Stomach (tissue), 4 donors: Measurements from ENCODE around the gene EPHA6.

Experiments
- POLR2A ChIP-seq, 4 donors: fragments of 450-650 bp; IDR thresholded peaks; one replicate each; pipeline ENCODE4 v1.6.1; 2016; ENCODE audit warnings: antibody characterized with exemption in 4 of 4, control low read depth in 2 of 4, mild to moderate bottlenecking in 1 of 4, moderate library complexity in 1 of 4
- TF ChIP-seq, protein P1 (sequence below), 7 experiments: fragments of 450-650 bp in 4 of 7; fragments of 200-600 bp in 3 of 7; sonication (generic) in 3 of 7; IDR thresholded peaks; one replicate each; pipeline ENCODE4 v1.5.1; 2016 to 2019; ENCODE audit warnings: antibody characterized with exemption in 7 of 7, control low read depth in 2 of 7, mild to moderate bottlenecking in 1 of 7

DNA sequence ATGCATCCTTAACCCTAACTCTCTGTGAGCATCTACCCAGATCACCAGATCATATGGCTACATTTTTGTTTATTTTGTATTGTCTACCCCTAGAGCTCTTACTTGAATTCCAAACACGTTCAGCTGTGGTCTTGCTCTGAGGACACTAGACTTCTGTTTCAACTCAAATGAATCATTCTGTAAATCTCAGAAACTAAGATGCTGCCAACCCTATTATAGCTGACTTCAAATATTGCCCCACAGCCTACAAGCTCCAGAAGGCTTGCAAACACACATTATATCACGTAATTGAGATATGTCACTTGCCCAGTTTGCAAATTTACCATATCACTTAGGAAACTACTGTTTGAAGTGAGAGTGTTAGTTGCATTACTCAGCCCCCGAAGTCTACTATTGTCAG is 524.0 kb downstream of the EPHA6 start:
- TF ChIP-seq, protein P1, sequence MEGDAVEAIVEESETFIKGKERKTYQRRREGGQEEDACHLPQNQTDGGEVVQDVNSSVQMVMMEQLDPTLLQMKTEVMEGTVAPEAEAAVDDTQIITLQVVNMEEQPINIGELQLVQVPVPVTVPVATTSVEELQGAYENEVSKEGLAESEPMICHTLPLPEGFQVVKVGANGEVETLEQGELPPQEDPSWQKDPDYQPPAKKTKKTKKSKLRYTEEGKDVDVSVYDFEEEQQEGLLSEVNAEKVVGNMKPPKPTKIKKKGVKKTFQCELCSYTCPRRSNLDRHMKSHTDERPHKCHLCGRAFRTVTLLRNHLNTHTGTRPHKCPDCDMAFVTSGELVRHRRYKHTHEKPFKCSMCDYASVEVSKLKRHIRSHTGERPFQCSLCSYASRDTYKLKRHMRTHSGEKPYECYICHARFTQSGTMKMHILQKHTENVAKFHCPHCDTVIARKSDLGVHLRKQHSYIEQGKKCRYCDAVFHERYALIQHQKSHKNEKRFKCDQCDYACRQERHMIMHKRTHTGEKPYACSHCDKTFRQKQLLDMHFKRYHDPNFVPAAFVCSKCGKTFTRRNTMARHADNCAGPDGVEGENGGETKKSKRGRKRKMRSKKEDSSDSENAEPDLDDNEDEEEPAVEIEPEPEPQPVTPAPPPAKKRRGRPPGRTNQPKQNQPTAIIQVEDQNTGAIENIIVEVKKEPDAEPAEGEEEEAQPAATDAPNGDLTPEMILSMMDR (IDR thresholded peaks at IDR 0.05): no peak
- no peak for TF ChIP-seq POLR2A (IDR thresholded peaks at IDR 0.05)
